GM12878 (cell line): ENCODE data around the gene CSMD2. TPM values are rescaled to one million over a fixed set of nuclear protein-coding genes. Genes with fewer than 3 reads are reported as not detected.

Experiments used
- ATAC-seq: fragments of 200-7000 bp; cut with Tn5 transposase; 3 replicates; pipeline ENCODE4 v1.9.1; 2020; ENCODE audit warnings: mild to moderate bottlenecking, moderate library complexity
- BruUV-seq: library from RNA; stranded (reverse); fragments of 400-500 nt; replicated peaks from 2 replicates; lab custom pipeline; 2021; lab: Mats Ljungman, UMichigan
- CTCF ChIA-PET: fragments of 300-600 bp; sonication (Branson Sonifier 250); formaldehyde crosslinking; extraction: SDS; loops from one replicate; lab custom pipeline; 2021; ENCODE audit warnings: inconsistent platforms; lab: Yijun Ruan, JAX
- POLR2A ChIA-PET: fragments of 350-600 bp; formaldehyde crosslinking; extraction: SDS; loops from one replicate; lab custom pipeline; 2021; ENCODE audit warnings: inconsistent platforms; lab: Charles Lee
- RAD21 ChIA-PET: fragments of 300-600 bp; sonication (Branson Sonifier 250); formaldehyde crosslinking; loops from one replicate; lab custom pipeline; 2023; ENCODE audit warnings: antibody characterized with exemption; ENCODE audit not compliant: unreplicated experiment; lab: Charles Lee
- SMC1A ChIA-PET: fragments of 300-600 bp; sonication (Branson Sonifier 250); formaldehyde crosslinking; loops from one replicate; lab custom pipeline; 2023; ENCODE audit not compliant: unreplicated experiment, uncharacterized antibody; lab: Charles Lee
- DNase-seq: peaks from one replicate; pipeline ENCODE4 v3.0.0-alpha.2; 2011; ENCODE audit warnings: low read depth, low spot score
- FAIRE-seq: peaks from 3 replicates; lab custom pipeline; 2011; peaks lifted over from hg19 to GRCh38; lab: Jason Lieb, UNC
- H2AFZ ChIP-seq: 2 replicates; pipeline ENCODE4 v1.6.0; 2011; ENCODE audit warnings: low read depth, low read length, control low read depth; ENCODE audit not compliant: control insufficient read depth
- H3K27ac ChIP-seq: 2 replicates; pipeline ENCODE4 v1.5.1; 2011; ENCODE audit warnings: control low read depth; ENCODE audit not compliant: control insufficient read depth, insufficient read depth
- H3K27me3 ChIP-seq, 2 experiments: replicated peaks in 1 of 2; 2 replicates each; pipeline versions ENCODE4 v1.6.0 to v1.6.1; 2011; ENCODE audit warnings: low read length in 1 of 2; ENCODE audit not compliant: control insufficient read depth in 2 of 2, insufficient read depth in 2 of 2
- H3K36me3 ChIP-seq, 2 experiments: 2 replicates each; pipeline ENCODE4 v1.5.1; 2011; ENCODE audit warnings: low read length in 1 of 2; ENCODE audit not compliant: control insufficient read depth in 2 of 2, insufficient read depth in 2 of 2
- H3K4me1 ChIP-seq: 2 replicates; pipeline ENCODE4 v1.6.1; 2011; ENCODE audit warnings: mild to moderate bottlenecking, low read length, moderate library complexity, mixed read lengths; ENCODE audit not compliant: control insufficient read depth, insufficient read depth
- H3K4me2 ChIP-seq: 2 replicates; pipeline ENCODE4 v1.6.0; 2011; ENCODE audit warnings: control low read depth; ENCODE audit not compliant: control insufficient read depth, insufficient read depth
- H3K4me3 ChIP-seq: fragments of 200-600 bp; sonication (generic); 2 replicates; pipeline ENCODE4 v1.5.1; 2016
- H3K79me2 ChIP-seq: 2 replicates; pipeline ENCODE4 v1.6.0; 2011; ENCODE audit warnings: low read length; ENCODE audit not compliant: control insufficient read depth, insufficient read depth
- H3K9ac ChIP-seq: 2 replicates; pipeline ENCODE4 v1.8.0; 2011; ENCODE audit warnings: low read length, control low read depth, mixed read lengths; ENCODE audit not compliant: control insufficient read depth, insufficient read depth
- H3K9me3 ChIP-seq: replicated peaks from 3 replicates; pipeline ENCODE4 v1.5.1; 2011; ENCODE audit warnings: mild to moderate bottlenecking, low read length; ENCODE audit not compliant: control insufficient read depth, insufficient read depth
- H4K20me1 ChIP-seq: 2 replicates; pipeline ENCODE4 v1.6.0; 2011; ENCODE audit not compliant: control insufficient read depth, insufficient read depth
- ATF2 ChIP-seq: IDR thresholded peaks from 2 replicates; pipeline ENCODE4 v1.6.1; 2012; ENCODE audit warnings: low read length, inconsistent platforms
- CHD2 ChIP-seq: IDR thresholded peaks from 2 replicates; pipeline ENCODE4 v1.6.1; 2011; ENCODE audit warnings: low read depth, low read length, improper control_type of control experiment, borderline replicate concordance
- CTCF ChIP-seq, 3 experiments: IDR thresholded peaks in 2 of 3; conservative IDR thresholded peaks in 1 of 3; 2 replicates each; pipeline ENCODE4 v1.5.1; 2011; ENCODE audit warnings: low read depth in 3 of 3, low read length in 3 of 3, mild to moderate bottlenecking in 3 of 3, control low read depth in 2 of 3, moderate library complexity in 2 of 3, inconsistent platforms in 1 of 3, mixed read lengths in 1 of 3; ENCODE audit not compliant: control insufficient read depth in 2 of 3, insufficient read depth in 1 of 3; ENCODE audit errors: extremely low read depth in 1 of 3
- HDAC6 ChIP-seq: fragments of 200-600 bp; sonication (generic); IDR thresholded peaks from one replicate; pipeline ENCODE4 v1.8.0; 2017; ENCODE audit warnings: antibody characterized with exemption; ENCODE audit not compliant: unreplicated experiment
- IKZF1 ChIP-seq: fragments of 450-650 bp; conservative IDR thresholded peaks from 2 replicates; pipeline ENCODE4 v1.6.1; 2017; ENCODE audit warnings: antibody characterized with exemption, mild to moderate bottlenecking
- KLF5 ChIP-seq: fragments of 450-650 bp; IDR thresholded peaks from 2 replicates; pipeline ENCODE4 v1.6.1; 2014; ENCODE audit warnings: mild to moderate bottlenecking; ENCODE audit not compliant: partially characterized antibody
- MXI1 ChIP-seq: fragments of 150-350 bp; IDR thresholded peaks from 2 replicates; pipeline ENCODE4 v1.6.1; 2011; ENCODE audit warnings: low read depth, mild to moderate bottlenecking, inconsistent platforms, low read length, improper control_type of control experiment
- MYB ChIP-seq: fragments of 150-350 bp; IDR thresholded peaks from 2 replicates; pipeline ENCODE4 v1.6.1; 2014; ENCODE audit warnings: mild to moderate bottlenecking, low read depth, low read length, borderline replicate concordance
- NFIC ChIP-seq: IDR thresholded peaks from 2 replicates; pipeline ENCODE4 v1.6.1; 2012; ENCODE audit warnings: low read depth, mild to moderate bottlenecking, inconsistent platforms, low read length, moderate library complexity
- RAD21 ChIP-seq: IDR thresholded peaks from 2 replicates; pipeline ENCODE4 v1.6.1; 2011; ENCODE audit warnings: mild to moderate bottlenecking, low read depth, low read length, moderate library complexity; ENCODE audit not compliant: insufficient read depth
- SMC3 ChIP-seq: IDR thresholded peaks from 2 replicates; pipeline ENCODE4 v1.6.1; 2011; ENCODE audit warnings: low read length, improper control_type of control experiment, borderline replicate concordance
- USF2 ChIP-seq: IDR thresholded peaks from 2 replicates; pipeline ENCODE4 v1.6.1; 2011; ENCODE audit warnings: low read depth, low read length, improper control_type of control experiment, borderline replicate concordance
- WGBS: methylation state at CpG from one replicate; pipeline ENCODE4 v1.1.6; 2016; ENCODE audit warnings: low lambda C conversion rate; ENCODE audit not compliant: insufficient replicate concordance, insufficient coverage; ENCODE audit errors: missing lambda C conversion rate; 5-methylcytosine and 5-hydroxymethylcytosine counted together
- in situ Hi-C: fragments of 300-500 bp; cut with MboI; formaldehyde crosslinking; loops from 9 replicates; pipeline ENCODE4 v1.14.3; 2018; ENCODE audit warnings: mixed read lengths
- intact Hi-C: fragments of 100-400 bp; cut with micrococcal nuclease; formaldehyde crosslinking; loops from one replicate; pipeline ENCODE4 v1.14.2; 2022; ENCODE audit not compliant: unreplicated experiment
- polyA plus RNA-seq, 11 experiments: library from polyadenylated mRNA; depleted of rRNA in 4 of 11; unstranded in 6 of 11; stranded (reverse) in 5 of 11; fragments of >200 nt; fragmentation: Nextera tagmentation in 4 of 11; fragmentation: Illumina TruSeq in 1 of 11; extraction: Ambion mirVana in 4 of 11; extraction: Trizol in 1 of 11; gene quantifications; 1 replicate in 1 of 11; 2 replicates in 10 of 11; pipeline versions ENCODE4 v1.2.1 to v1.2.3, GENCODE V29; 2011 to 2016; ENCODE audit warnings: inconsistent platforms in 2 of 11, missing spikeins in 2 of 11, low read depth in 1 of 11
- total RNA-seq, 4 experiments: library from RNA; depleted of rRNA in 3 of 4; stranded (reverse); fragments of >200 nt in 3 of 4; fragmentation: Illumina TruSeq in 1 of 4; extraction: Trizol in 1 of 4; gene quantifications; 2 replicates each; pipeline versions ENCODE4 v1.2.1 to v1.2.3, GENCODE V29; 2013 to 2021

Gene CSMD2
- total and polyA plus RNA-seq, 10 of the 15 experiments (the other 5 are each of a cell fraction or from before 2014, with no cell fraction given): under 0.01 TPM; not detected in 9

- TF ChIP-seq KLF5: no peak
- no peak for TF ChIP-seq USF2
- TF ChIP-seq CHD2: no peak
- no peak for TF ChIP-seq NFIC
- TF ChIP-seq IKZF1: no peak
- TF ChIP-seq HDAC6: no peak
- TF ChIP-seq MXI1: no peak
- TF ChIP-seq MYB: no peak
Observed at GRCh38 chr1:34115233-34115632, 49.8 kb downstream of the CSMD2 start (continued).

GRCh38 chr1:34113887-34114286 is 51.1 kb downstream of the CSMD2 start:
- ChIA-PET RAD21 (interaction anchor here (2.3 kb wide), 1 partner anchor 49 kb away, joined by 6 read pairs; no protein-coding TSS in a partner anchor), SMC1A (interaction anchor here (1.0 to 1.3 kb wide), 3 partner anchors 49 to 562 kb away, joined by 3 read pairs; no protein-coding TSS in a partner anchor), POLR2A (no interaction called here), CTCF (interaction anchor here (0.7 to 2.9 kb wide), 7 partner anchors 100 to 483 kb away, joined by 3 to 21 read pairs (median 3); no protein-coding TSS in a partner anchor)
- 0% methylated on average over 1 of the region's 1 CpG for WGBS
- in situ Hi-C loops: no loop called here
- no peak overlapping the region for H3K9ac ChIP-seq
- H3K36me3 ChIP-seq: no peaks in the 10 kb centered on the region
- H3K27ac ChIP-seq: no peak overlapping the region
- H3K27me3 ChIP-seq: no peaks in the 10 kb centered on the region
- FAIRE-seq: no peak
- no peaks in the 10 kb centered on the region; the same call in 1 of the 2 replicates for H3K4me1 ChIP-seq
- no peaks in the 10 kb centered on the region for H3K79me2 ChIP-seq
- no peak for DNase-seq
- TF ChIP-seq RAD21 (peak; percentile 37), MXI1 (no peak), SMC3 (peak; percentile 62; the same call in 1 of the 2 replicates), CTCF (IDR thresholded peaks at IDR 0.05 in 2 of 3, conservative IDR thresholded peaks at IDR 0.05 in 1 of 3; ENCODE audit: control insufficient read depth in 2 of 3, extremely low read depth in 1 of 3, insufficient read depth in 1 of 3, low read depth in 3 of 3, low read length in 3 of 3) (peak; percentile 31 to 41 (median 39); a peak in 4 of 6 replicates), ATF2 (no peak)
- no TSS peak for BruUV-seq
- intact Hi-C loops: no loop called here
- H4K20me1 ChIP-seq: no peaks in the 10 kb centered on the region
- no peaks in the 10 kb centered on the region for H3K9me3 ChIP-seq
- ATAC-seq: no peak
- H2AFZ ChIP-seq: no peak overlapping the region
- H3K4me2 ChIP-seq: no peak overlapping the region
- H3K4me3 ChIP-seq: no peak overlapping the region
